ENCODE data around the gene C1orf198.

- TF ChIP-seq CTCF (IDR thresholded peaks at IDR 0.05), result no peak
- TF ChIP-seq POLR2A (IDR thresholded peaks at IDR 0.05), result no peak
Measured at GRCh38 chr1:230852959-230853358, 15.4 kb downstream of the C1orf198 start.

All from heart left ventricle (tissue), 13 donors.